M059J (cell line): ENCODE results near the gene TNFRSF6B. TPM values are rescaled to one million over a fixed set of nuclear protein-coding genes. Genes with fewer than 3 reads are reported as not detected.

Experiments used
- DNase-seq: peaks from one replicate; pipeline ENCODE4 v3.0.0-alpha.2; 2012; ENCODE audit warnings: low read depth
- total RNA-seq: library from RNA; depleted of rRNA; stranded (reverse); fragments of >200 nt; shearing (Covaris generic); gene quantifications from 2 replicates; pipeline ENCODE4 v1.2.3, GENCODE V29; 2014; rRNA removed

Gene TNFRSF6B
- total RNA-seq, 1 experiment from 2014 or later = 1.9 TPM

DNA sequence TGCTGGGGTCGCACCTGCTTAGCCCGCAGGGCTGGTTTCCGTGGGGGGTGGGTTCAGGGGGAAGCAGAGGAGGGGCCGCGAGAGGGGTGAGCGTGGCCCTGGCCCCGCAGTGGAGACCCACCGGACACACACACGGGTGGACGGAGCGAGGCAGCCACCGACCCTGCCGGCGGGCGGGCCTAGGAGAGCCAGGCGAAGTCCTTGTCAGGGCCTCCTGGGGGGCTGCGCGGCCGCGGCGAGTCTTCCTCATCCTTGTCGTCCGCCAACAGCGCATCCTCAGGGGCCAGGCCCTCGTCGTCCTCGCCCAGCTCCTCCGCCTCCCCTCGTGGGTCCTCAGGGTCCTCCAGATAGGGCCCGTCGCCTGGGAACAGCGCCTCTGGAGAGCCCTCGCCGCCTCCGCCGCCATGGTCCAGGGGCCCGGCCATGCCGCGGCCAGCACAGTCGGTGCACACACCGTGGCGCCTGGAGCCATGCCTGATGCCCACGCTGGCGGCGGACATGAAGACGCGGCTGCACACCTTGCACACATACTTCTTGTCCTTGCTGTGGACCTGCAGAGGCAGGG lies 50.4 kb downstream of the TNFRSF6B start:
- no peak for DNase-seq

DNA sequence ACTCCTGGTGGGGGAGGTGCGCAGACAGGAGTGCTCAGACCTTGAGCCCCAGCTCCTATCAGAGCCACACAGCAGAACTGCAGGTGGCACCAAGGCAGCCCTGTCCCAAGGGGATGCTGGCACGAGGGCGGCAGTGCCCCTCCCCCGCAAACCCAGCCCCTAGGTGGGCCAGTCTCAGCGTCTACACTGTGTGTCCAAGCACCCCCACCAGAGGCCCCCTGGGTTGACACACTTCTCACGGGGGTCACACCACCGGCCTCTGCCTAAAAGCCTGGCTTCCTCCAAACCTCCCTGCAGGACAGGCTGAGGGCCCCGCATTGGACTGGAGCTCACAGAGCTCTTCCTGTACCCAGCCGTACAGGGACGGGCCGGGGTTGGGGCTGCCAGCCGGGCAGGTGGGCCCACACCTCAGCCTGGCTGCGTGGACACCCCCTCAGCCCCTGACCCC lies 51.2 kb downstream of the TNFRSF6B start:
- DNase-seq = no peak

Other genes with a start within 250 kb of the TNFRSF6B start
- gene KCNQ2, start 224.0 kb upstream of the TNFRSF6B start, total RNA-seq = not detected in 2 replicates
- 154 and 260 TPM in 2 replicates for gene EEF1A2, start 197.6 kb upstream of the TNFRSF6B start, total RNA-seq
- gene PPDPF, start 175.9 kb upstream of the TNFRSF6B start, total RNA-seq = 263 and 328 TPM in 2 replicates
- gene PTK6, start 159.3 kb upstream of the TNFRSF6B start, total RNA-seq = not detected in 2 replicates
- not detected in 2 replicates for gene SRMS, start 148.9 kb upstream of the TNFRSF6B start, total RNA-seq
- not detected in 2 replicates for gene FNDC11, start 142.5 kb upstream of the TNFRSF6B start, total RNA-seq
- gene HELZ2, start 122.4 kb upstream of the TNFRSF6B start, total RNA-seq = 88.7 and 205 TPM in 2 replicates
- gene GMEB2, start 69.6 kb upstream of the TNFRSF6B start, total RNA-seq = 9.6 and 19.6 TPM in 2 replicates
- 0.89 and 2.6 TPM in 2 replicates for gene STMN3, start 43.2 kb upstream of the TNFRSF6B start, total RNA-seq
- gene RTEL1, start 38.3 kb upstream of the TNFRSF6B start, total RNA-seq = 4.0 and 9.9 TPM in 2 replicates
- gene ARFRP1, start 11.3 kb downstream of the TNFRSF6B start, total RNA-seq = 29.1 and 56.3 TPM in 2 replicates
- 24.2 and 25.7 TPM in 2 replicates for gene ZGPAT, start 11.4 kb downstream of the TNFRSF6B start, total RNA-seq
- gene LIME1, start 40.0 kb downstream of the TNFRSF6B start, total RNA-seq = 0.12 and 4.4 TPM in 2 replicates
- gene SLC2A4RG, start 43.1 kb downstream of the TNFRSF6B start, total RNA-seq = 36.9 and 59.3 TPM in 2 replicates
- 2.5 and 3.1 TPM in 2 replicates for gene ZBTB46, start 134.6 kb downstream of the TNFRSF6B start, total RNA-seq
- not detected in 2 replicates for gene ABHD16B, start 164.8 kb downstream of the TNFRSF6B start, total RNA-seq
- 130 and 152 TPM in 2 replicates for gene TPD52L2, start 168.6 kb downstream of the TNFRSF6B start, total RNA-seq
- 37.9 and 68.7 TPM in 2 replicates for gene DNAJC5, start 198.5 kb downstream of the TNFRSF6B start, total RNA-seq